WERI-Rb-1 (cell line): ENCODE results near the gene PRSS56.

ENCODE experiments used
- DNase-seq: peaks from one replicate; pipeline ENCODE4 v3.0.0-alpha.2; 2020
- H3K27ac ChIP-seq: fragments of 250-450 bp; sonication (Bioruptor Pico); 2 replicates; pipeline ENCODE4 v1.5.1; 2020; ENCODE audit warnings: mild to moderate bottlenecking, moderate library complexity
- H3K27me3 ChIP-seq: fragments of 250-450 bp; sonication (Bioruptor Pico); 2 replicates; pipeline ENCODE4 v1.5.1; 2021; ENCODE audit warnings: mild to moderate bottlenecking, low read depth, moderate library complexity; ENCODE audit not compliant: insufficient read depth, severe bottlenecking
- H3K36me3 ChIP-seq: fragments of 250-450 bp; sonication (Bioruptor Pico); 2 replicates; pipeline ENCODE4 v1.5.1; 2020; ENCODE audit warnings: mild to moderate bottlenecking, moderate library complexity
- H3K4me3 ChIP-seq: 2 replicates; pipeline ENCODE4 v1.5.1; 2011; ENCODE audit warnings: low read depth, mild to moderate bottlenecking, control low read depth, low read length
- H3K9me3 ChIP-seq: fragments of 250-450 bp; sonication (Bioruptor Pico); 2 replicates; pipeline ENCODE4 v1.5.1; 2021; ENCODE audit warnings: mild to moderate bottlenecking, moderate library complexity; ENCODE audit not compliant: severe bottlenecking
- CTCF ChIP-seq: IDR thresholded peaks from 2 replicates; pipeline ENCODE4 v1.5.1; 2011; ENCODE audit warnings: low read depth, mild to moderate bottlenecking, control low read depth, inconsistent platforms, low read length

The PRSS56 gene

GRCh38 chr2:232524771-232525170 lies 4.6 kb downstream of the PRSS56 start:
- no peaks in the 10 kb centered on the region for H3K9me3 ChIP-seq
- DNase-seq: no peak
- H3K27me3 ChIP-seq: peaks cover 24% of the 10 kb centered on the region
- no peak overlapping the region for H3K27ac ChIP-seq
- no peaks in the 10 kb centered on the region for H3K36me3 ChIP-seq
- no peak for TF ChIP-seq CTCF
- no peak overlapping the region for H3K4me3 ChIP-seq

GRCh38 chr2:232525199-232525598 lies 5.0 kb downstream of the PRSS56 start:
- Histone ChIP-seq H3K27ac (no peak overlapping the region), H3K36me3 (no peaks in the 10 kb centered on the region), H3K27me3 (peaks cover 24% of the 10 kb centered on the region), H3K4me3 (no peak overlapping the region), H3K9me3 (no peaks in the 10 kb centered on the region)
- no peak for DNase-seq
- no peak for TF ChIP-seq CTCF

GRCh38 chr2:232525791-232526371 lies 5.7 kb downstream of the PRSS56 start, which contains the start of gene CHRND:
Gene CHRND, plus strand, starts transcription at chr2:232526160. Its CDS starts 56 bp downstream, at chr2:232526216.
- no peak for TF ChIP-seq CTCF
- no peaks in the 10 kb centered on the region for H3K9me3 ChIP-seq
- peaks cover 24% of the 10 kb centered on the region for H3K27me3 ChIP-seq
- H3K27ac ChIP-seq: no peak within 1 kb of the TSS
- H3K36me3 ChIP-seq: no peaks in the 10 kb centered on the region
- peak; percentile 80 for DNase-seq
- H3K4me3 ChIP-seq: no peak within 1 kb of the TSS

- no peak overlapping the region for H3K27ac ChIP-seq
- no peaks in the 10 kb centered on the region for H3K36me3 ChIP-seq
- no peak overlapping the region for H3K4me3 ChIP-seq
- no peak for DNase-seq
- TF ChIP-seq CTCF: no peak
- no peaks in the 10 kb centered on the region for H3K9me3 ChIP-seq
- peaks cover 24% of the 10 kb centered on the region for H3K27me3 ChIP-seq
Measured at GRCh38 chr2:232526372-232526941, 6.3 kb downstream of the PRSS56 start.

GRCh38 chr2:232527905-232528470 lies 7.8 kb downstream of the PRSS56 start:
- no peak overlapping the region for H3K27ac ChIP-seq
- H3K36me3 ChIP-seq: no peaks in the 10 kb centered on the region
- no peaks in the 10 kb centered on the region for H3K9me3 ChIP-seq
- H3K27me3 ChIP-seq: peaks cover 15% of the 10 kb centered on the region
- no peak overlapping the region for H3K4me3 ChIP-seq
- DNase-seq: no peak
- no peak for TF ChIP-seq CTCF
